LNCAP (cell line): Measurements from ENCODE around the gene MUC7.

Source experiments
- CTCF ChIP-seq: fragments of 450-650 bp; IDR thresholded peaks from 2 replicates; pipeline ENCODE4 v1.5.1; 2017; ENCODE audit warnings: mild to moderate bottlenecking

Gene MUC7

GRCh38 chr4:70471897-70472296, at the start of gene MUC7:
TSS of gene MUC7 (plus strand) at chr4:70472197. CDS start at chr4:70474022, 1,825 bp downstream.
- TF ChIP-seq CTCF: no peak

GRCh38 chr4:70425306-70425705, 46.7 kb upstream of the MUC7 start:
- no peak for TF ChIP-seq CTCF

- no peak for TF ChIP-seq CTCF
These were observed 45.2 kb upstream of the MUC7 start for GRCh38 chr4:70426789-70427188.

- TF ChIP-seq CTCF: no peak
These were observed 34.8 kb upstream of the MUC7 start for GRCh38 chr4:70437197-70437596.

- TF ChIP-seq CTCF: no peak
These were observed 29.5 kb upstream of the MUC7 start for GRCh38 chr4:70442474-70442873.

- no peak for TF ChIP-seq CTCF
These were observed 28.7 kb upstream of the MUC7 start for GRCh38 chr4:70443329-70443728.

- no peak for TF ChIP-seq CTCF
These were observed 22.8 kb upstream of the MUC7 start for GRCh38 chr4:70449220-70449619.

GRCh38 chr4:70452946-70453345, 19.1 kb upstream of the MUC7 start:
- TF ChIP-seq CTCF: no peak
